ENCODE results near the gene ZNF682.
"Not testable (repeated sequence)": the region's sequence is repeated elsewhere in the genome, so short reads cannot be mapped to it uniquely, and the experiment has no call there.

ZNF682 gene

GRCh38 chr19:20039203-20039723 lies at the start of gene ZNF682:
Gene ZNF682 (minus strand): TSS chr19:20039505. CDS start chr19:20039345, 160 bp downstream.
- DNase-seq, result peak; percentile 96 to 98

- DNase-seq, result not testable (repeated sequence)
These were observed 43.6 kb upstream of the ZNF682 start for GRCh38 chr19:20082876-20083275.

GRCh38 chr19:20082232-20082833 lies 43.0 kb upstream of the ZNF682 start:
- not testable (repeated sequence) for DNase-seq

- no peak for DNase-seq
These were observed 41.4 kb upstream of the ZNF682 start for GRCh38 chr19:20080656-20081055.

GRCh38 chr19:20079476-20079875 lies 40.2 kb upstream of the ZNF682 start:
- DNase-seq, result no peak

GRCh38 chr19:20078581-20079031 lies 39.3 kb upstream of the ZNF682 start:
- DNase-seq, result peak; percentile 37 to 41

GRCh38 chr19:20077791-20078463 lies 38.6 kb upstream of the ZNF682 start, which contains the start of gene ZNF90:
Gene ZNF90 (plus strand): TSS chr19:20078000. CDS start chr19:20078133, 133 bp downstream.
- DNase-seq, result peak; percentile 92

GRCh38 chr19:20072936-20073335 lies 33.6 kb upstream of the ZNF682 start:
- DNase-seq, result no peak

GRCh38 chr19:20070691-20071090 lies 31.4 kb upstream of the ZNF682 start:
- DNase-seq, result no peak

GRCh38 chr19:20068559-20068958 lies 29.3 kb upstream of the ZNF682 start:
- DNase-seq, result not testable (repeated sequence)

GRCh38 chr19:20067943-20068342 lies 28.6 kb upstream of the ZNF682 start:
- DNase-seq, result no peak

GRCh38 chr19:20066861-20067260 lies 27.6 kb upstream of the ZNF682 start:
- DNase-seq, result no peak

- DNase-seq, result no peak
These were observed 21.0 kb upstream of the ZNF682 start for GRCh38 chr19:20060282-20060681.

GRCh38 chr19:20058738-20059137 lies 19.4 kb upstream of the ZNF682 start:
- not testable (repeated sequence) for DNase-seq

GRCh38 chr19:20051841-20052768 lies 12.8 kb upstream of the ZNF682 start:
- DNase-seq, result peak; percentile 78 to 82

- not testable (repeated sequence) for DNase-seq
These were observed 6.4 kb upstream of the ZNF682 start for GRCh38 chr19:20045742-20046141.

GRCh38 chr19:20044663-20045062 lies 5.4 kb upstream of the ZNF682 start:
- DNase-seq, result no peak

- no peak for DNase-seq
These were observed 725 bp downstream of the ZNF682 start for GRCh38 chr19:20038358-20039202.

- DNase-seq, result no peak
These were observed 3.4 kb downstream of the ZNF682 start for GRCh38 chr19:20035935-20036334.

GRCh38 chr19:20028611-20029010 lies 10.7 kb downstream of the ZNF682 start:
- DNase-seq, result no peak

- no peak for DNase-seq
These were observed 33.6 kb downstream of the ZNF682 start for GRCh38 chr19:20005741-20006140.

Measured in activated T-cell treated with anti-CD3 and anti-CD28 coated beads, Interleukin-2, amount 50 U/mL, for 48 hours (primary cell).